Effector CD8-positive, alpha-beta T cell (primary cell): ENCODE results near the gene ANKS4B.
"Not testable (repeated sequence)": the region's sequence is repeated elsewhere in the genome, so short reads cannot be mapped to it uniquely, and the experiment has no call there.

Source experiments
- DNase-seq: peaks from one replicate; lab custom pipeline; 2025; lab: John Stamatoyannopoulos, UW
- total RNA-seq, 4 experiments: gene quantifications; one replicate each; lab custom pipeline; 2026; lab: John Stamatoyannopoulos, UW

The ANKS4B gene, protein sequence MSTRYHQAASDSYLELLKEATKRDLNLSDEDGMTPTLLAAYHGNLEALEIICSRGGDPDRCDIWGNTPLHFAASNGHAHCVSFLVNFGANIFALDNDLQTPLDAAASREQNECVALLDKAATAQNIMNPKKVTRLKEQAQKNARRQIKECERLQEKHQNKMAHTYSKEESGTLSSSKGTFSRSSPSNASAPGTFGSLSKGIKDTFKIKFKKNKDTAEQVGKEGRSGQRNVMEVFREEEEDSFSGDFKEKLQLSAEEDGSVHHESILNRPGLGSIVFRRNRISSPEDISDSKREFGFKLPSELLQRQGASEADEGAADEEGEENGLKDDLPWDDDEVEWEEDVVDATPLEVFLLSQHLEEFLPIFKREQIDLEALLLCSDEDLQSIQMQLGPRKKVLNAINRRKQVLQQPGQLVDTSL
- 0 to 0.12 (median 0) reads per million in 4 experiments for total RNA-seq

DNA sequence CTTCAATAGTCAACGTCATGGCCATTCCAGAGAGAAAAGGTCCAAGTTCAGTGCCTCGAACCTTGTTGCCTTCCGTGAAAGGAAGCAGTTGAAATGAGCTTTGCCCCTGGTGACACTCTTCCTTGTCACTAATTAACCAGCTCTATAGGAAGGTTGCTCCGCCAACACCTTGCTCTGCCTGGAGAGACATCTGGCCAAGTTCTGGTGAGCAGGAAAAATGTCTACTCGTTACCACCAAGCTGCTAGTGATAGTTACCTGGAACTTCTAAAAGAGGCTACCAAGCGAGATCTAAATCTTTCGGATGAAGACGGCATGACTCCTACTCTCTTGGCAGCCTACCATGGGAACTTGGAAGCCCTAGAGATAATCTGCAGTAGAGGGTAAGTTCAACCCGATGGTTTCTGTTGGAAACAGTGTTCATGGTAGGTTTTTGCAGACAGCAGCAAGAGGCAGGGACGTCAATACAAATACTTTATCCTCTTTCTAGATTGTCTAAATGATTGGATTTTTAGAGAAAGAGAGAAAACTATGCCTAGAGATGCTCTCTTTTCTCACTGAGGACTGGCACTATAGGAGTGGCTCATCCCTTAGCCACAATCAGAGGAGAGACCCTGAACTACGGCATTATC is at the start of gene ANKS4B:
Gene ANKS4B (plus strand): TSS at position 179 of the 630 bp plus-strand sequence. CDS start 39 bp downstream, at position 218.
- DNase-seq = no peak

DNA sequence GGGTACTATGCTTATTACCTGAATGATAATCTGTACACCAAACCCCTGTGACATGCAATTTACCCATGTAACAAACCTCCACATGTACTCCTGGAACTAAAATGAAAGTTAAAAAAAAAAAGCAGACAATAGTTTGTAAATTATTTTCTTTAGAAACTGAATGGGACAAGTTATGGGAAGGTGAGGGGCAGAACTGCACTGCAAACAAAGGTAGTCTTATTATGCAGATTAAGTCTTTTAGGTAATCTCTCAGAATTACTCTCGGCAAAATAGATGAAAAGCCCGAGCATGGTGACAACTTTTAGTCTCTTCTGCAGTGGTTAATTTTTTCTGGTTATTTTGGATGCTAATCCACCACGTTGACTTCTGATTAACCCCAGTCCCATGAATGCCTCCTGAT is 49.5 kb upstream of the ANKS4B start:
- no peak for DNase-seq

DNA sequence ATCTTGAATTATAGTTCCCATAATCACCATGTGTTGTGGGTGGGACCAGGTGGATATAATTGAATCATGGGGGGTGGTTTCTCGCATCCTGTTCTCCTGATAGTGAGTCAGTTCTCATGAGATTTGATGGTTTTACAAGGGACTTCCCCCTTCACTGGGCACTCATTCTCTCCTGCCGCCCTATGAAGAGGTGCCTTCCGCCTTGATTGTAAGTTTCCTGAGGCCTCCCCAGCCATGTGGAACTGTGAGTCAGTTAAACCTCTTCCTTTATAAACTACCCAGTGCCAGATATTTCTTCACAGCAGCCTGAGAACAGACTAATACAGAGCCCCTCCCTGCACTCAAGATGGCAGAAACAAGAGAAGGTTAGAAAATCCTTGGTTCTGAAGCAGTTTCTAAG is 48.7 kb upstream of the ANKS4B start:
- no peak for DNase-seq

DNA sequence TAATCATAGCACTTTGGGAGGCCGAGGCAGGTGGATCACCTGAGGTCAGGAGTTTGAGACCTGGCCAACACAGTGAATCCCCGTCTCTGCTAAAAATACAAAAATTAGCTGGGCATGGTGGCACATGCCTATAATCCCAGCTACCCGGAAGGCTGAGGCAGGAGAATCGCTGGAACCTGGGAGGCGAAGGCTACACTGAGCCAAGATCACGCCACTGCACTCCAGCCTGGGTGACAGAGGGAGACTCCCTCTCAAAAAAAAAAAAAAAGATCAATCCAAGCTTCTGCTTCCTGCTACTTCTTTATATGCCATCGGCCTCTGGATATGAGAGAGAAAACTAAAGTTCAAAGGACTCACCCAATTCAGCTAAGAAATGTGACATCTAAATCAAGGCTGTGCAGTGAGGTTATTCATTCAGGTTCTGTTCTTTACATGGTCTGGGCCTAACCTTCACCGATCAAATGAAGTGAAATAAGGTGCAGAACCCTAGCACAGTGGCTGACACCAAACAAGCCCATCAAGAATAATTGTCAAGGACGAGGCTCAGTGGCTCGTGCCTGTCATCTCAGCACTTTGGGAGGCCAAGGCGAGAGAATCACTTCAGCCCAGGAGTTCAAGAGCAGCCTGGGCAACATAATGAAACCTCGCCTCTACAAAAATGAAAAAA is 47.7 kb upstream of the ANKS4B start:
- no peak for DNase-seq

DNA sequence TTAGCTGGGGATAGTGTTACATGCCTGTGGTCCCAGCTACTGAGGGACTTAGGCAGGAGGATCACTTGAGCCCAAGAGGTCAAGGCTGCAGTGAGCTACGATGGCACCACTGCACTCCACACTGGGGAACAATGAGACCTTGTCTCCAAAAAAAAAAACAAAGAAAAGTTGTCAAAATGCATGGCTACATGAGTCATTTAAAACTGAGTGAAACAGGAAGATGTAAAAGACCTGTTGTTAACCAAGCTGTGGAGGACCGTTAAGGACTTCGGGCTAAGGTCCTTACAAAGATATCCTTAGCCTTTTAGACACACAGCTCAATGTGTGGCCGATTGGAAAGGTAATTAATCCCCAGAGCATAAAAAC is 47.2 kb upstream of the ANKS4B start:
- DNase-seq = no peak

DNA sequence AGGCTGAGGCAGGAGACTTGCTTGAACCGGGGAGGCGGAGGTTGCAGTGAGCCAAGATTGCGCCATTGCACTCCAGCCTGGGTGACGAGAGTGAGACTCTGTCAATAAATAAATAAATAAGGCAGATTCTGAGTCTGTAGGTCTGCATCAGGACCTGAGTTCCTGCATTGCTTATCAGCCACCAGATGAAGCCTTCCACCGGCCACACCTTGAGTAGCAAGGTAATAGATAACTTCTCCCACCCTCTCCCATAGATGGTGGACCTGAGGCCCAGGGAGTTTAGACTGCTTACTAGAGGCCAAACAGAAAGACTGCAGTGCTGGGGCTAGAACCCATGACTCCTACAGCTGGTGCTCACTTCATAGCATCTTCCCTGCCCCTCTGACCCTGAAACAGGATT is 44.2 kb upstream of the ANKS4B start:
- no peak for DNase-seq

DNA sequence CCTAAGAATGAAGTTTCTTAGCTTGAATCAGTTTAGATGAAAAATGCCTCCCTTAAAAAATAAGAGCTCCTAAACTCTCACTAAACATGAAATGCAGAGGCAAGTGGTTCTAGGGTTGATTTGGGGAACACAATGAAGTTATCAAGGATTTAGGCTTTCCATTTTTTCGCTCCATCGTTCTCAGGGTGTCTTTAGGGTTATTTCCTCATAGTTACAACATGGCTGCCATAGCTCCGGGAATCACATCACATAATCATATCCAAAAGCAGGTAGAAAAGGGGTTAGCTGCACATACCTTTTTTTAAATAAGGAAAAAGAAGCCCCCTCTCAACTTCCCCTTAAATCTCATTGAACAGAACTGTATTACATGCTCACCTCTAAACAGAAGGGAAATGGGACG is 43.5 kb upstream of the ANKS4B start:
- DNase-seq = no peak

DNA sequence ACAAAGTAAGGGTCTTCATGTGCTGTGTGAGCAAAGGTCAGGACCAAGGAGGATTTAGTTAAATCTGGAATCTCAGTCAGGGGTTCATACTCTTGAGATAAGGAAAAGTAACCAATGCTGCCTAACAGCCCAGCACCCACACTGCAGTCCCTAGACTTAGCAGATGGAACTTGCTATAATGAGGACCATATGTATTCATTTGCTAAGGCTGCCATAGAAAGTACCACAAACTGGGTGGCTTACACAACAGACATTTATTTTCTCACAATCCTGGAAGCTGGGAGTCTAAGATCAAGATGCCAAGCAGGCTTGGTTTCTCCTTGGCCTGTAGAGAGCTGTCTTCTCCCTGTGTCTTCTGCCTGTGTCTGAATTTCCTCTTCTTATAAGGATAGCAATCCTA is 42.9 kb upstream of the ANKS4B start:
- no peak for DNase-seq

DNA sequence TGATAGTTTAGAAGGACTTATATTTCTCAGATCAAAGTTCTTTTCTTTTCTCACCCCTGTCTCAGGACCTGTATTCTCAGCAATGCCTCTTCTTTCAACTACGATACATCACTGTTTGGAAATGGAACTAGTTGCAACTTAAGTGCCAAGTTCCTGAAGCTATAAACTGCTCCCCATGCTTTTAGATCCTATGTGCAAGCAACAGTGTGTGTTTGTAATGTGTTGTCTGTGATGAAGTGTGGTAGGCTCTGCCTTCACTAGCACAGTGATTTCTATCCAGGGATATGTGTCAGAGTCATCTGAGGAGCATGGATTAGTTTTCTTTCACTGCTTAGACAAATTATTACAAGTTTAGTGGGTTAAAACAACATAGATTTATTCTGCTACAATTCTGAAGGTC is 40.5 kb upstream of the ANKS4B start:
- DNase-seq = no peak

DNA sequence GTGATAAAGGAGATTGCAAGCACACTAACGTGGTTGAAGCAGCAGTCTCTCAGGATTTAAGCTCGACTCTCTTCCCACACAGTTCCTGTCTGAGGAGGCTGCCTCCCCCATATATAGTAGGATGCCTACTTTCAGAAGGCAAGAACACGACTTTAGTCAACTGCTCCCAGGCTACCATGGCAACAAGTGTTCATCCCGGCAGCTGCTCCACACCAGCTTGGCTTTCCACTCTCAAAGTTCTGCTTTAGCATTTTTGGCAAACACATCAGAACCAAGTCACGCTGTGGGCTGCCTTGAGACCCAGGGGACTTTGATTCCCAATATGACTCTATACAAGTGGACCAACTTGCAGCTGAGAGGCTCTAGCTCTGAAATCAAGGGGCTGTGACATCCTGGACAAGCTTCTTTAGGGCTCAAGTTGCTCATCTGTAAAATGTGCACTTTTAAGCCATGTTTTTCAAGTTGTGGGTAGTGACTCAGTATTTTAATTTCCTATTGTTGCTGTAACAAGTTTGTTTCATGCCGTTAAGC is 38.7 kb upstream of the ANKS4B start:
- no peak for DNase-seq

DNA sequence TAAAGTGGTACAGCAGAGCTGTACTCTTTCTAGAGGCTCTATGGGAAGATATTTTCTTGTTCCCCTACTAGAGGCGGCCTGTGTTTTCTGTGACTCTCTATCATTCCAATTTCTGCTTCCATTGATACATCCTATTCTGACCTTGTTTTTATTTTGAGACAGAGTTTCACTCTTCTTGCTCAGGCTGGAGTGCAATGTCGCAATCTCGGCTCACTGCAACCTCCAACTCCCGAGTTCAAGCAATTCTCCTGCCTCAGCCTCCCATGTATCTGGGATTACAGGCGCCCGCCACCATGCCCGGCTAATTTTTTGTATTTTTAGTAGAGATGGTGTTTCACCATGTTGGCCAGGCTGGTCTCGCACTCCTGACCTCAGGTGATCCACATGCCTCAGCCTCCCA is 38.2 kb upstream of the ANKS4B start:
- DNase-seq = not testable (repeated sequence)

DNA sequence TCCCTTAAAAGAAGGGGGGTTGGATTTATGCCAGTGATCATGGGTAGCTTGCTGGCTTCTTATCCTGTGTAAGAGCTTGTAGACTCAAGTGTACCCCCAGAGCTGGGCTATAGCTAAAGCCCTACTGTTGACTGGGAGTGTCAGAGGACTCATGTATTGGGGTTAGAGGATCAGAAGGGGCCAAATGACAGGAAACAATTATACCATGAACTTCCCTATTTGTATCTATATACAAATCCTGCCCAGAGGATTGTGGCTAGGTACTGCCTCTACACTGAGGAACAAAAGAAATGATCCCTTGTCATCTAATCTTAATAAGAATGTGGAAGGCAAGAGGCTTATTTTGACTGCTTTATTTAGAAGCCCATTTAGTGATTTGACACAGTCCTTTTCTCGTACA is 36.4 kb upstream of the ANKS4B start:
- DNase-seq = no peak

DNA sequence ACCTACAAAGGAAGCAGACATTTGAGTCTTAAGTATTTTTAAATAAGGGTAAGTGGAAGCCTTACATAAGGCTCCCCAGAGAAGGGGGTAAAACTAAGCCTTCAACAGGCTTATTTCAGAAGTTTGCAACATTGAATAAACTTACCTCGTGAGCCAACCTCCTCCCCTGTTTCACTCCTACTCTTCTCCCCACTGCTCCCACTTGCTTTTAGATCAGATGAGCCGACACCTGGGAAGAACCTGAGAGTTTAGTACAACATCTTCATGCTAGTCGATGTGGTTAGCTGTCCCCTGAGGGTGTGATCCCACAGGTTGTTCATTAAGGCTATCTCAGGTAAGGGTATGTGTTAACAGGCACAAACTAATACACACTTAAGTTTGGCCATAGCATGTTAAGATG is 35.9 kb upstream of the ANKS4B start:
- DNase-seq = no peak

DNA sequence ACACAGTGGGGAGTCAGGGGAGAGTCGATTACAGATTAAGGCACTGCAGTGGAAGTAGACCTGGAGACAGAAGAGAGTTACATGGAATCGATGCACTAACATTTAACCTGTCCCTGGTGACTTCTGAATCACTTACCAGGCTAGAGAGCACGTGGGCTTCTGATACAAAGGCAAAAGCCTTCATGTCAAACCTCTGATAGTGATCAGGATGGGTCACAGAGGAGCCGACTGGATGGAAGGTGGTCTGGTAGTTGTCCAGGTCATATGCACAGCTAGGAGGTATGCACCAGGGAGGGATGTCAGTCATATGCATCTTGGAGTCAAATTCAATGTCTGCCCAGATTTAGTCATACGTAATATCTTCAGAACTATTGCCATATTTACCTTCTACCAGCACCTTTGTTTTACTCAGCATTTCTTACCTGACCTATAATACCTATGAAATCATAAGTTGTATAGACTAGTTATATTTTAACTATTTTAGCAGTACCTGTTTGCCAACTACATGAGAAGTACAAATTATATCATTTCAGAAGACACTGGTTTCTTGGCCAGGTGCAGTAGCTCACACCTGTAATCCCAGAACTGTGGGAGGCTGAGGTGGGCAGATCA is 33.8 kb upstream of the ANKS4B start:
- no peak for DNase-seq

DNA sequence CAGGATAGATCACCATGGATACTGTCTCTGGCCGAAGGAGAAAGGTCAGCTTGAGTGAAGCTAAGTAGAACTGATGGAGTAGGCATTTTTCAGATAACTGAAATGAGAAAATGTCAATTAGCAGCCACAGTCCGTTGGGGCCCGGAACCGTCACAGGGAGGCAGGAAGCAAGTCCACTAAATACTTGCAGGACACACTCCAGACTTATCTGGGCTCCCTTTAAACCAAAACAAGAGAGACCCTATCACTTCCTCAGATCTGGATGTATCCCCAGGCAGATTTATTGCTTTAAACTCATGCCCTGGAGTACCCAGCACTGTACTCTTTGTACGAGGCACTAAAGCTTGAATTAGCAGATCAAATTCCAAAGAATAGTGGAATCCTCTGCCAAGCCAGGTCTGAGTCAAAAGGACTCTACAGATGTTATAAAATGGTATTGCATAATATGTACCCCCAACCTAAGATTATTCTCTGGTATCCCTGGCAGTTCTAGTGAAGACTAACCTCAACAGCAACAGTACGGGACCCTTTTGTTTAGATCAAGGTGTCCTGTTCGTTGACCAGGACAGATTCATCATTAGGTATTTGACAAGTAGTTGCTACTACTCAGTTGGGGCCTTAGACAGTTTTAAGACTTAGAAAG is 30.2 kb upstream of the ANKS4B start:
- DNase-seq = no peak

DNA sequence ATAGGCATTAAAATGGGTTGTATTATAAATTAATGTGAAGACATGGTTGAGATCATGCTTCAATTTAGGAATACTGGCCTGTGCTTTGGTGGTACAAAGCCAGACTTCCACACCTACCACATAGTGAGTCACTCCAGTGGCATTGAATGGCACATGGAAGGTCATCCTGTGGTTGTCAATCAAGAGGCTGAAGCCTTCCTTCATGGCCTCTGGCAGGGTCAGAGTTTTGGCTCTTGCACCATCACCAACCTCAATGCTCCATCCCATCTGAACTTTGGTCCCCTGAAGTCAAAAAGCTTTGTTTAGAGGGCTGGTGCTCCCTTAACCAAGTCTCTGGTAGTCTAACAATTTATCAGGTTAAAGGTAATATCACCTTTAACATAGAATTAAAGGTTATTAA is 28.2 kb upstream of the ANKS4B start:
- DNase-seq = no peak

DNA sequence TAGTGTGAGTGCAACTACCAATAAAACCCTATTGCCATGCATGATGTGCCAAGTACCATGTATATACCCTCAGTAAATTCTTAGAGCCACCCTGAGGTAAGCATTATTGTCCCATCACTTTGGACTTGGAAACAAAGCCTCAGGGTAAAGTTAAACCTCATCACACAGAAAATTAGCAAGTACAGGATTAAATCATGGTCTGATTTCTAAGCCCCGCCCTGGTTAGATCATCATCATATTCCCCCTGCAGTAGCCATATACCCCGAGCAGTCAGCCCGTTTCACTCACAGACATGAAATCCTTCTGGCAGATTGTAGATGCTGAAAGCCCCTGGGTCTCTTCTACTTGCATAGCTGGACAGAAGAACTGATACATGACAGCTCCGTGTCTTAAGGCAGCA is 26.9 kb upstream of the ANKS4B start:
- DNase-seq = no peak

DNA sequence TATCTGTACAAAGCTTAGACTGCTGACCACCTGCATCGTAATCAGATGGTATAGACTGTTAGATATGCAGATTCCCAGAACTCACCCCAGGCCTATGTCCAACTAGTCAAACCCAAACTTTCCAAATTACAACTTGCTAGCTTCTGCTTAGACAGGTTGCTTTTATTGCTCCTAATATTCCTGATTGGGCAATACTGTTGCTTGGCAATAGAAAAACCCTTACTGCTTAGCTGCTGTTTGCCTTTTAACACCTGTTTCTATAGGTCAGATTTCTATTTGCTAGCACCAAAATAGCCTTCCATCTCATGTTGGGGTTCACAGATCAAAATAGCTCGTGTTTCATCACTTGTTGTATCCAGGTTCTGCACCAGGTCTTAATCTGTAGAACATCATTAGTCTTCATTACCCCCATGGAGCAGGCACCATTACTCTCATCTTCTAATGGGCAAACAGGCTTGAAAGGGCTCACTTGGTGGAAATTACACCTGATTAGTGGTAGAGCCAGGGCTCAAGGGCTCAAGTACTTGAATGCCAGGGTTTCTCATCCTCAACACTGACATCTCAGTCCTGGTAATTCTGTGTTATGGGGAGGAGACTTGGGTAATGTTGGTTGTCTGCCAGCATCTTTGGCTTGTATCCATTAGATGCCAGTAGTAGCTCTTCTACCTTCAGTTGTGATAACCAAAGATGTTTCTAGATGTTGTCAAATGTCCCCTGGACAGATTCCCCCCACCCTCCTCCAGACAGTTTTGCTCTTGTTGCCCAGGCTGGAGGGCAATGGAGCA is 24.9 kb upstream of the ANKS4B start:
- no peak for DNase-seq

DNA sequence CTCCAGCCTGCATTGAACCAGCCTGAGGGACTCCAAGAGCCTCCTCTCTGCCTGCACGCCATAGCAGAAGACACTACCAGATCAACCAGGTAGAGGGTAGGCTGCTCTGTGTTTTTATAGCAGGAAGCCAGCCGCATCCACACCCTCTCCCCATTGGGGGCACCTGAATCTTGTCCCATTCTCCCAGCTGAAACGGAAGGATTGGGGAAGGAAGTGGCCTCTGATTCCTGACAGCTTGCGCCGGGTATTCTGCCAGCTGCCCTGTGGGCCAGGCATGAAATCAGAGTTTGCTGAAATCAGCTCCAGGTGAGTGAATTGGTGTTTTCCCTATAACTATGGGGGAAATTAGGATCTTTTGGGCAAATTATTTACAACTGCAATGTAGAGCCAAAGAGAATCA is 22.0 kb upstream of the ANKS4B start, which contains the start of gene ZP2:
Gene ZP2 (minus strand): TSS at position 89 of the 400 bp plus-strand sequence. CDS start 27 bp downstream, at position 62.
- no peak for DNase-seq

DNA sequence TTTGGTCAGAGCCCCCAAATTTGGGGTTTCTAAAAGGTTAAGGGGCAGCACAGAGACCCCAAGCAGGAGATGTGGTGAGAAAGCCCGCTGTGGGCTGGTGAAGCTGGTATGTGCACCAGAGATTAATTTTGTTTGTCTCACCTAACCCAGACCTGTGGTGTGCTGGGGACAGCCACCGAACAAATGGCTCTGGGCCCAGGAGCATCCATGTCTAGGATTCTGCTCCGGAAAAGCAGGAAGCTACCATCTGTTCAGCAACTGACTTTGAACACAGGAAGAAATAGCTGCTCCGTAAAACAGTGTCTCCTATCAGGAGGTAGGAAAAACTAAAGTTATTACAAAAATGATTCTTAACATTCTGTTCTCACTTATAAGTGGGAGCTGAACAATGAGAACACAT is 19.4 kb upstream of the ANKS4B start:
- no peak for DNase-seq

DNA sequence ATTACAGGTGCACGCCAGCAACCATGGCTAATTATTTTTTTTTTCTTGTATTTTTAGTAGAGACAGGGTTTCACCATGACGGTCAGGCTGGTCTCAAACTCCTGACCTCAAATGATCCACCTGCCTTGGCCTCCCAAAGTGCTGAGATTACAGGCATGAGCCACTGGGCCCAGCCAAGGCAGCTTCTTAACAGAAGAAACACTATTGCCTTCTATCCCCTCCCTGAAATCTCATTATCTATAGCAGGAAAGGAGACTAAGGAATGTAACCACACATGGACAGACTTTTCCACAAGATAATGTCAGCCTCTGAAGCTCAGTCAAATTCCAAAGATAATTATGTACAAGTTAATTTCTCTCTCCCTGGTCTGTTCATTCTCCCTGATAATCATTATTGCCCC is 16.4 kb upstream of the ANKS4B start:
- DNase-seq = no peak
